Stimulated activated CD8-positive, alpha-beta memory T cell treated with anti-CD3 and anti-CD28 coated beads, Interleukin-15, amount 100 ng/mL, for 1 hour (primary cell): Measurements from ENCODE around the gene COG7.

ENCODE experiments used
- DNase-seq: peaks from one replicate; pipeline ENCODE4 v3.0.0-alpha.2; 2020; ENCODE audit warnings: low read depth

The COG7 gene

DNA sequence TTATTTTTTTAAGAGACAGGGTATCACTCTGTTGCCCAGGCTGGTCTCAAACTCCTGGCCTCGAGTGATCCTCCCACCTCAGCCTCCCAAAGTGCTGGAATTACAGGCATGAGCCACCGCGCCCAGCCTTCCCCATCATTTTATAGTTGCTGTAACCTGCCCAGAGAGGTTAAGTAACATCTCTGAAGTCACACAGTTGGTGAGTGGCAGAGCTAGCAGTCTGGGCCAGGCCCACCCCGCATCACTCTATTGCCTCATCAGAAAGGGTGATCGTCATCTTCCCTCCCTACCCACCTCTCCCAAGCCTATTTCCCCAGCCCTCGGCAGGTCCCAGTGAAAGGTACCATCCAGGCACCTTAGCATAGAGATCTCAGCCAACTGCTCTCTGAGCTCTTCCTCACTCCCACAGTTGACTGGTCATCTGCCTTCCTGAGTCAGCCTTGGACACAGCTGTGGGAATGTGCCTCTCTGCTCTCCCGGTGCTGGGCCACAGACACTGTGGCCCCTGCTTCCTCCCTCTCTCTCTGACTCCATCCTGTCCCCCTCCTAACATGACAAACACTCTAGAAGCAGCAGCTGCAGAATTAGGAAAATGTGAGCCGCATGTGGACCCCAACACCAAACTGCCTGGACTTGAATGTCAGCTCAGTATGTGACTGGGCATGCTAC is 93.8 kb downstream of the COG7 start:
- no peak for DNase-seq

DNA sequence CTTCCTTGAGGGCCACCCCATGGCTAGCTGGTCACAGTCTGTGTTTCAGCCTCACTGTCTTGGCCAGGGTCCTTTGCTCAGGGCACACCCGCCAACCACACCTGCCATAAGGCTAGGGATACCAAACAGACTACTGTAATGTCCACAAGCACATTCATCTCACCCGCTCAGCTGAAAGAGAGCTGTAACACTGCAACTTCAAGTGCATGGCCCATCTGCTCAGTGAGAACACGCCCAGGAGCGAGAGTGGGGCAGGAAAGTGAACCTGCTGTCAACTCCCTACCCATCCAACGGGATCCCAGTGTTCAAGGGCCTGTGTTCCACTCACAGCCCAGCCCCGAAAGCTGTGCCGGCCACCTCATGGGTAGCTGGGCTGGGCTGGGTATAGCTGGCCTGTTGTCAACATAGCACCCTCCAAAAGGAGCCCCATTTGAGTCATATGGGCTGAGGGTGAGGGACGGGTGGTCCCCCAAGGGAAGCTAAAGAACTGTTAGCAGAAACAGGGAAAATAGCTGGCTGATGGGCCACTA is 95.2 kb downstream of the COG7 start:
- no peak for DNase-seq

DNA sequence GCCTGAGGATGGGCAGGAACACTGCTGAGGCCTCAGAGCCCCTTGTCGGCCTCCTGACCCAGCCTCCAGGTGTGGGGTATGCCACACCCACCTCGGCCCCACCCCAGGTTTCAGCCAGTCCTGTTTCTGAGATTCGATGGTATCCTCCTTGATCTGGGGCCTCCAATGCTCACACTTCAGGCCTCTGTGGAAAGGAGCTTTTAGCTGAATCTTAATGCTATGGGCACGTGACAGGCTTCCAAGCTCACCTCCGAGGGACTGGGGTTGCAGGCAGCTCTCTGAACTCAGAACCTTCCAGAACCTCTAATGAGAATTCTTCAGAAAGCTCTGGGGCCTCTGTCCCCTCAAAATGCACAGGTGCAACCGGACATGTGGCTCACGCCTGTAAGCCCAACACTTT is 96.0 kb downstream of the COG7 start:
- no peak for DNase-seq

DNA sequence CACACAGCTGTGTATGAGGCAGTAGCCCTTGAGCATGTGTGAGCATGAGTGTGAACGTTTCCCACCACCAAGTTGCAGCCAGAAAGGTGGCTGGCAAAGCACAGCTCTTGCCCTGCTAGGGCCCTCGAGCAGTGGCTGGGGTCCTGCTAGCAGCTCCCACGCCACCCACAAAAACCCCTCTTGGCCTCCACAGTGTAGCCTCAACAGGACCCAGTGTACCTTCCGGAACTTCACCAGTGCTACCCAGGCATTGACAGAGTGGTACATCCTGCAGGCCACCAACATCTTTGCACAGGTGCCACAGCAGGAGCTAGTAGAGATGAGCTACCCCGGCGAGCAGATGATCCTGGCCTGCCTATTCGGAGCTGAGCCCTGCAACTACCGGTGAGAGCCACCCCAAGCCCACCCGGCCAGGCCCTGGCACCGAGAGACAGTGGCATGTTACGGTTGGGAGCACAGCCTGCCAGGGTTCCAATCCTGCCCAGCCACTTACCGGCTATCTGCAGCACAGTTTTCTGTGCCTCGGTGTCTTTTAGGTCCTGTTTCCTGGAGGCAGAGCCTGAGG is 97.8 kb downstream of the COG7 start:
- DNase-seq: no peak

DNA sequence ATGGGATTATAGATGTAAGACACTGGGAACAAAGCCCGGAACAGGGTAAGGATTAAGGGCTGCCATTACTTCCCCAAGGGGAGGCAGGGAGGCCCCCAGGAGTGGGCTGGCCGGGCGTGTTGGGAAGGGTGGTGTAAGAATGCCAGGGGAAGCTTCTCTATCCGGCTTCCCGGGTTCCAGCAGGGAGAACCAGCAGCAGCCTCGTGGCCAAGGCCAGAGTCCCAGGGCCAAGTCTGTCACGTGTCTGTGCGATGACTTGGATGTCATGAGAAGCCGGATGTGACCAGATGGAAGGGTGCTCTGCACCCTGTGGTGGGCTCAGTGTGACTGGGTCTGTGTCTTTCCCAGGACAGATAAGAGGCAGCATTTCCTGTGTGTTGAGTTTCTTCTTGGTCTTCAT is 98.7 kb downstream of the COG7 start:
- DNase-seq: no peak

DNA sequence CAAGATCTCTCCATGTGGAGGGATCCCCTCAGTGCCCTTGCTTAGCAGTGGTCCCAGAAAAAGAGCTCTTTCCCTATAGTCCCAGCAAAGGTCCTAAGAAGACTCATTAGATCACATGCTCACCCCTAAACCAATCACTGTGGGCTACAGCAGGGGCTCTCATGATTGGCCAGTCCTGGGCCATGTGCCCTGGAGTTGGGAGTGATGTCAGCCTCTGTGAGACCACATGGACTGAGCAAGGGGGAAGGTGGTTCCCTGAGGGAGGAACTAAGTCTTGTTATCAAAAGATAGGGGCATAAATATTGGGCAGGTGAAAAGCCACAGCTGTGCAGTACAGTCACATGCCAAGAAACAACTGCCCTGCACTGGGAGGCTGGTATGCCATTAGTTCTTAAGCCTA is 99.5 kb downstream of the COG7 start:
- DNase-seq: no peak

DNA sequence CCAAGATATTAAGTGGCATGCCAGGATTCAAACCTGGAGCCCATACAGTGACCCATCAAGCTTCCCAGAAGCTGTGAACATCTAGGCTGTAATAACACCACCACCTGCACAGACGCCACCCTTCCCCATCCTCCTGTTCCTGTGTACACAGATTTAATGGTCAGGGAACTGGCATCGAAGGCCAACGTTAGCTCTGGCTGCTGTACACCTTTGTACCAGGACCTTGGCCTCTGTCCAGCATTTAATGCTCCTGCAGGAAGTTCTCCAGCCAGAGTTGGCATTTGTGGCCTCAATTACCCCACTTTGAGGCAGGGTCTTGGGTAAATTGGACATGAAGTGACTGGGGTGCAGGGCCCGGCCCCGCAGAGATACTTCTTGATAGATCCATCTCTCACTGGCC is 101.6 kb downstream of the COG7 start:
- DNase-seq: no peak

DNA sequence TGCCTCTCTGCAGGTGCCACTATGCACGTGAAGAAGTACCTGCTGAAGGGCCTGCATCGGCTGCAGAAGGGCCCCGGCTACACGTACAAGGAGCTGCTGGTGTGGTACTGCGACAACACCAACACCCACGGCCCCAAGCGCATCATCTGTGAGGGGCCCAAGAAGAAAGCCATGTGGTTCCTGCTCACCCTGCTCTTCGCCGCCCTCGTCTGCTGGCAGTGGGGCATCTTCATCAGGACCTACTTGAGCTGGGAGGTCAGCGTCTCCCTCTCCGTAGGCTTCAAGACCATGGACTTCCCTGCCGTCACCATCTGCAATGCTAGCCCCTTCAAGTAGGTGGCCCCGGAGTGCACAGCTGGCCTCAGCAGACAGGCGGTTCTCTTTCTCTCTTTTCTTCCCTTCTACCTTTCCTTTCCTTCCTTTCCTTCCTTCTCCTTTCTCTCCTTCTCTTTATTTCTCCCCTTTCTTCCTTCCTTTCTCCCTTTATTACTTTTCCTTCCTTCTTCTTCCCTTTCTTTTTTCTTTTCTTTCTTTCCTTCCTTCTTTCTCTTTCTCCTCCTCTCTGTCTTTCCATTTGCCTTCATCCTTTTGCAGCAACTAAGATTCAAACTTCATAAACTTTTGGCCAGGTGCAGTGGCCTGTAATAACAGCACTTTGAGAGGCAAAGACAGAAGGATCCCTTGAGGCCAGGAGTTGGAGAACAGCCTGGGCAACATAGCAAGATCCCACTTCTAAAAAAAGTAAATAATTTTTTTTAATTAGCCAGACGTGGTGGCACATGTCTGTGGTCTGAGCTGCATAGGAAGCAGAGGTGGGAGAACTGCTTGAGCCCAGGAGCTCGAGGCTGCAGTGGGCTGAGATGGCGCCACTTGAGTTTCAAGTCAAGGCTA is 104.2 kb downstream of the COG7 start:
- DNase-seq: no peak

DNA sequence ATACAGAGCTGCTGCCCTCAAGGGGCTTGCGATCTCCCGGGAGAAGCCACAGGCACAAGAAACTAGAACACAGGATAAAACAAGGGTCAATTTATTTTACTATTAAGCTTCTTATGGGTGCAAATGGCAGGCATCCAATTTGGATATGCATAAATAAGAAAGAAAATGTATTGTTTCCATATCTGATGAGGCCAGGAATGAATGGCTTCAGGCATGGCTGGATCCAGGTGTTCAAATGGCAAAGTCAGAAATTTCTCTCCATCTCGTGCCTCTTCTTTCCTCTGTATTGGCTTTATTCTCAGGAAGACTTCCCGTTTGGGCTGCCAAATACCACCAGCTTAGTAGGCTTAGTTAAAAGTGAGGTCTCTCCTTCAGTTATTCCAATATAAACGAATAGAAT is 107.8 kb downstream of the COG7 start:
- no peak for DNase-seq

DNA sequence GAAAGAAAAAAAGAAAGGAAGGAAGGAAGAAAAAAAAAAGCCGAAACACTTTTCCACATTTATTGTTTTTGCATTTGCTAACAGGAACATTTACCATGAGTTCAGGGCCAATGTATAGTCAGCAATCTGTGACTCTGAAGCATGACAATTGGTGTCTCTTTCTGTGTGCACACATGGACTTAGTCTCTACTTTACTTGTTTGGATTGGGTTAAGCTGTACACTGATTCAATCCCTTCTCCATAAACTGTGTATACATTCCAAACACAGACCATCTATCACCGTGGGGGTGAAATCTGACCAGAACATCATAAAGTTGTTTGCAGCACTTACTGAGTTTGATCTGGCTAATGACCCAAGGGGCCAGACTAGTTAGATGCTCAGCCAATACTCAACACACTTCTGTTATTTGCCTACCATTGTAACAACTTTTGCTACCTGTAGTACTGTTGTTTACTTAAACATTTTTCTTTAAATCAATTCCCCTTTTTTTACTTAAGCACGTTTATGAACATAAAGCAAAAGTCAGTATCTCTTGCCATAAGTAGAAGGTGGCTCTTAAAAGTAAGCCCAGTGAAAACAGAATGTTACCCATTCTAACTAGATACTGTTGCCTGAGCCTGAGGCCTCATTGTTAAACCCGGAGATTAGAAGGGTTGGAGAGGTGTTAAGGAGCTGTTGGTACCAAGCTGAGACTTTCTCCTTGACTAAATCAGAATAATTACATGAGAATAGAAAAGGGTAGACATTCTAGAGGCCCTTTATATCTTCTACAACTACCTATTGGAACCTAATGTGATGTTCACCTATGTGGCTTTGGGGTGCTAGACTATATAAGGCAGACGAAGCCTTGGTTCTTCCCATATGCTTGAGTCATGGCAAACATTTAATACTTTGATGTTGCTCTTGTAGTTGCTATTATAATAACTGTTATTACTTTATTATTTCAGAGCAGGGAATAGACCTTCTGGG is 109.1 kb downstream of the COG7 start:
- no peak for DNase-seq

DNA sequence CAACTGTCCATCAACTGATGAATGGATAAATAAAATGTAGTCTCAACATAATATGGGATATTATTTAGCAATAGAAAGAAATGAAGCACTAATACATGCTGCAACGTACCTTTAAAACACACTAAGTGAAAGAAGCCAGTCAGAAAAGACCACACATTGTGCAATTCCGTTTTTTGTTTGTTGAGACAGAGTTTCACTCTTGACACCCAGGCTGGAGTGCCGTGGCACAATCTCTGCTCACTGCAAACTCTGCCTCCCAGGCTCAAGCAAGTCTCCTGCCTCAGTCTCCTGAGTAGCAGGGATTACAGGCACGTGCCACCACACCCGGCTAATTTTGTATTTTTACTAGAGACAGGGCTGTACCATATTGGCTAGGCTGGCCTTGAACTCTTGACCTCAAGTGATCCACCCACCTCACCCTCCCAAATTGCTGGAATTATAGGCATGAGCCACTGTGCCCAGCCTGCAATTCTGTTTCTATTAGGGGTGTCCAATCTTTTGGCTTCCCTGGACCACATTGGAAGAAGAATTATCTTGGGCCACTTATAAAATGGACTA is 110.8 kb downstream of the COG7 start:
- DNase-seq: no peak

DNA sequence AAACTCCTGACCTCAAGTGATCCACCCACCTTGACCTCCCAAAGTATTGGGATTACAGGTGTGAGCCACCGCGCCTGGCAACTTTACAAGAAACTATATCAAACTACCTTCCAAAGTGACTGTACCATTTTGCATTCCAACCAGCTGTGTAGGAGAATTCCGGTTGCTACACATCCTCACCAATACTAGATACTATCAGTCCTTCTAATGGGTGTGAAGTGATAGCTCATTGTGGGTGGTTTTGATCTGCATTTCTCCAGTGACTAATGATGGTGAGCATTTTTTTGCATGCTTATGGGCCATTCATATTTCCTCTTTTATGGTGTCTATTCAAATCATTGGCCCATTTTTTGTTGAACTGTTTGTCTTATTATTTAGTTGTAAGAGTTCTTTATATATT is 113.2 kb downstream of the COG7 start:
- no peak for DNase-seq
